A549 (cell line): ENCODE measurements around the gene ZRANB1.

Source experiments
- CTCF ChIP-seq: fragments of >200 bp; sonication (Bioruptor Twin); formaldehyde crosslinking; IDR thresholded peaks from 3 replicates; pipeline ENCODE4 v1.5.1; 2016
- FOSL2 ChIP-seq, 2 experiments: fragments of 450-650 bp in 1 of 2; fragments of >200 bp in 1 of 2; sonication (Bioruptor Twin) in 1 of 2; formaldehyde crosslinking; IDR thresholded peaks; 2 replicates each; pipeline versions ENCODE4 v1.5.0 to v1.6.1; 2016 to 2020; ENCODE audit warnings: mild to moderate bottlenecking in 1 of 2, moderate library complexity in 1 of 2
- KDM1A ChIP-seq: fragments of 200-600 bp; sonication (generic); IDR thresholded peaks from 2 replicates; pipeline ENCODE4 v1.6.1; 2016; ENCODE audit warnings: low read depth, mild to moderate bottlenecking
- KDM5A ChIP-seq: fragments of 200-600 bp; sonication (generic); IDR thresholded peaks from 2 replicates; pipeline ENCODE4 v1.6.1; 2016; ENCODE audit warnings: antibody characterized with exemption, mild to moderate bottlenecking
- MAFK ChIP-seq: fragments of 450-650 bp; IDR thresholded peaks from 2 replicates; pipeline ENCODE4 v1.6.1; 2014; ENCODE audit not compliant: partially characterized antibody
- NR3C1 ChIP-seq: fragments of >200 bp; sonication (Bioruptor Twin); formaldehyde crosslinking; IDR thresholded peaks from 3 replicates; pipeline ENCODE4 v1.6.1; 2017
- POLR2A ChIP-seq: IDR thresholded peaks from 2 replicates; pipeline ENCODE4 v1.6.1; 2012; ENCODE audit warnings: mild to moderate bottlenecking, low read length
- RAD21 ChIP-seq, 2 experiments: fragments of >200 bp in 1 of 2; sonication (Bioruptor Twin) in 1 of 2; formaldehyde crosslinking in 1 of 2; IDR thresholded peaks in 1 of 2; conservative IDR thresholded peaks in 1 of 2; 2 replicates in 1 of 2; 3 replicates in 1 of 2; pipeline ENCODE4 v1.6.1; 2012 to 2018; ENCODE audit warnings: inconsistent platforms in 1 of 2
- TF ChIP-seq, protein P1 (sequence below): fragments of 450-650 bp; IDR thresholded peaks from 2 replicates; pipeline ENCODE4 v1.6.1; 2014; ENCODE audit warnings: antibody characterized with exemption
- TF ChIP-seq, protein P2 (sequence below): fragments of 200-600 bp; sonication (generic); IDR thresholded peaks from 2 replicates; pipeline ENCODE4 v1.6.1; 2016; ENCODE audit warnings: antibody characterized with exemption, mild to moderate bottlenecking, moderate library complexity

DNA sequence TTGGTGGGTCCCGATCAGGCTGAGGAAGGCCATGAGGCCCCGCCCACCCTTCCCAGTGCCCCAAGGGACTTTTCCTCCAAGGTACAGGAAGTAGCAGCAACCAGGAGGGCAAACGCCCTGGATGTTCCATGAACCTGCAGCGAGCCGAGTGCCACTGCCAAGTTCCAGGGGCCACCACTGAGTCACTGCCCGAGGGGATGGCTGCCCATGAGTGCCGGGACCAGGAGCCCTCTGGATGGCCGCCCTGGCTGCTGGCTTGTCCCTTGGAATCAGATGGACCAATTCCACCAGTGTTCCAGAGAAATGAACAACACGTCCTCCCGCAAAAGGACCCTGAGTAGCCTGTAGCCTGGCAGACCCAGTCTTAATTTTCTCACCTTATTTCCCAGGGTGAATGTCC lies 74.2 kb downstream of the ZRANB1 start:
- TF ChIP-seq, protein P1, sequence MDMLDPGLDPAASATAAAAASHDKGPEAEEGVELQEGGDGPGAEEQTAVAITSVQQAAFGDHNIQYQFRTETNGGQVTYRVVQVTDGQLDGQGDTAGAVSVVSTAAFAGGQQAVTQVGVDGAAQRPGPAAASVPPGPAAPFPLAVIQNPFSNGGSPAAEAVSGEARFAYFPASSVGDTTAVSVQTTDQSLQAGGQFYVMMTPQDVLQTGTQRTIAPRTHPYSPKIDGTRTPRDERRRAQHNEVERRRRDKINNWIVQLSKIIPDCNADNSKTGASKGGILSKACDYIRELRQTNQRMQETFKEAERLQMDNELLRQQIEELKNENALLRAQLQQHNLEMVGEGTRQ: no peak
- TF ChIP-seq FOSL2 (IDR thresholded peaks at IDR 0.05) (no peak), FOSL2 (CRISPR knock-in tag; IDR thresholded peaks at IDR 0.05) (no peak), CTCF (no peak), POLR2A (no peak), RAD21 (conservative IDR thresholded peaks at IDR 0.05 in 1 of 2, IDR thresholded peaks at IDR 0.05 in 1 of 2) (no peak), NR3C1 (no peak), MAFK (no peak), KDM1A (no peak), KDM5A (no peak)
- TF ChIP-seq, protein P2, sequence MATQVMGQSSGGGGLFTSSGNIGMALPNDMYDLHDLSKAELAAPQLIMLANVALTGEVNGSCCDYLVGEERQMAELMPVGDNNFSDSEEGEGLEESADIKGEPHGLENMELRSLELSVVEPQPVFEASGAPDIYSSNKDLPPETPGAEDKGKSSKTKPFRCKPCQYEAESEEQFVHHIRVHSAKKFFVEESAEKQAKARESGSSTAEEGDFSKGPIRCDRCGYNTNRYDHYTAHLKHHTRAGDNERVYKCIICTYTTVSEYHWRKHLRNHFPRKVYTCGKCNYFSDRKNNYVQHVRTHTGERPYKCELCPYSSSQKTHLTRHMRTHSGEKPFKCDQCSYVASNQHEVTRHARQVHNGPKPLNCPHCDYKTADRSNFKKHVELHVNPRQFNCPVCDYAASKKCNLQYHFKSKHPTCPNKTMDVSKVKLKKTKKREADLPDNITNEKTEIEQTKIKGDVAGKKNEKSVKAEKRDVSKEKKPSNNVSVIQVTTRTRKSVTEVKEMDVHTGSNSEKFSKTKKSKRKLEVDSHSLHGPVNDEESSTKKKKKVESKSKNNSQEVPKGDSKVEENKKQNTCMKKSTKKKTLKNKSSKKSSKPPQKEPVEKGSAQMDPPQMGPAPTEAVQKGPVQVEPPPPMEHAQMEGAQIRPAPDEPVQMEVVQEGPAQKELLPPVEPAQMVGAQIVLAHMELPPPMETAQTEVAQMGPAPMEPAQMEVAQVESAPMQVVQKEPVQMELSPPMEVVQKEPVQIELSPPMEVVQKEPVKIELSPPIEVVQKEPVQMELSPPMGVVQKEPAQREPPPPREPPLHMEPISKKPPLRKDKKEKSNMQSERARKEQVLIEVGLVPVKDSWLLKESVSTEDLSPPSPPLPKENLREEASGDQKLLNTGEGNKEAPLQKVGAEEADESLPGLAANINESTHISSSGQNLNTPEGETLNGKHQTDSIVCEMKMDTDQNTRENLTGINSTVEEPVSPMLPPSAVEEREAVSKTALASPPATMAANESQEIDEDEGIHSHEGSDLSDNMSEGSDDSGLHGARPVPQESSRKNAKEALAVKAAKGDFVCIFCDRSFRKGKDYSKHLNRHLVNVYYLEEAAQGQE: no peak
